Colonic mucosa (tissue), 4 donors: ENCODE measurements around the gene DET1. TPM values are rescaled to one million over a fixed set of nuclear protein-coding genes. Genes with fewer than 3 reads are reported as not detected.

Experiments
- DNase-seq: peaks from one replicate; pipeline ENCODE4 v3.0.0-alpha.2; 2020
- H3K27ac ChIP-seq: fragments of 200-600 bp; one replicate; pipeline ENCODE4 v1.8.0; 2021
- H3K27me3 ChIP-seq: fragments of 200-600 bp; one replicate; pipeline ENCODE4 v1.8.0; 2021
- H3K36me3 ChIP-seq: fragments of 200-600 bp; one replicate; pipeline ENCODE4 v1.8.0; 2021
- H3K4me1 ChIP-seq: fragments of 200-600 bp; one replicate; pipeline ENCODE4 v1.8.0; 2021; ENCODE audit warnings: mild to moderate bottlenecking
- H3K4me3 ChIP-seq: fragments of 200-600 bp; one replicate; pipeline ENCODE4 v1.8.0; 2021
- H3K9ac ChIP-seq, 2 donors: one replicate each; pipeline ENCODE4 v1.7.0; 2013; ENCODE audit warnings: control low read depth in 2 of 2, low read depth in 2 of 2, low read length in 2 of 2
- H3K9me3 ChIP-seq: fragments of 200-600 bp; one replicate; pipeline ENCODE4 v1.8.0; 2021
- intact Hi-C: fragments of 100-400 bp; cut with DNase I; formaldehyde crosslinking; loops from one replicate; pipeline ENCODE4 v1.14.1; 2022
- total RNA-seq, 2 donors: library from RNA; stranded (reverse); fragmentation: NEBNext Ultra II Directional in 1 of 2; extraction: Animal tissue kit (Norgen Biotek cat#: 25700) in 1 of 2; gene quantifications; one replicate each; pipeline ENCODE4 v1.2.1, GENCODE V29; 2021
- TF ChIP-seq, protein P1 (sequence below): fragments of 200-600 bp; IDR thresholded peaks from one replicate; pipeline ENCODE4 v1.8.0; 2022; ENCODE audit warnings: antibody characterized with exemption, mild to moderate bottlenecking
- donor health status: healthy.
- donor health status: DM: no; HTN: no; CAD: no.
- donor health status: DM: no; HTN: no; CAD: no.

DET1 gene
- total RNA-seq, 2 donors from 2014 or later: 4.6 to 4.9 TPM

DNA sequence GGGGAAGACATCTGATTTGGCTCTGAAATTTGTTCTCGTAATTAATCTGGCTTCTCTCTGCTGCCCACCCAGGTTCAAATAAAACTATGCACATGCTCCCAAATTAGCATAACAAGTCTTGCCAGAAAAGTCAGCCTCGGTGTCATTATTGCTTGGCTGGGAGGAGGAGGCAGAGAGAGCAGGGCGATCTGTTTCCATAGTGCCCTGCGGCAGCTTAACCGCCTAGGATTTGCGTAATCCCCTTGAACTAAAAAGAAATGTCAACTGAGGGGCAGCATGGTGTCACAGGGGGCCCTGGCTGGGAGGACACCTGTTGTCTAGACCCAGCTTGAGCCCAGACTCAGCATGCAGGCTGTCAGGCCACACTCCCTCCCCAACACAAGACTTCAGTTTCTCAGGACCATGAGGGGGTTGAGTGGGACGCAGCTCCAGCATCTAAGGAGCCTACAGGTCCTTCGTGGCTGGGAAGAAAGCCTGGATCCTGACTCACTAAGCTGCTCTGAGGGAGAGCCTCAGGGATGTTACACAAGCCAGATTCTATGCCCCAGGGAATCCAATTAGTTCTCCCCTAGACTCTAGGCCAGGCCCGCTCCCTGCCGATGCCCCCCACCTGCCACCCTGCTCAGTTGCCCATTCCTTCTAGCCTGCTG lies 61.7 kb downstream of the DET1 start:
- Histone ChIP-seq H3K27ac (no peak overlapping the region), H3K9ac (no peak overlapping the region), H3K4me1 (no peaks in the 10 kb centered on the region), H3K27me3 (no peaks in the 10 kb centered on the region), H3K9me3 (no peaks in the 10 kb centered on the region), H3K36me3 (no peaks in the 10 kb centered on the region), H3K4me3 (no peak overlapping the region)
- DNase-seq: no peak
- TF ChIP-seq, protein P1, sequence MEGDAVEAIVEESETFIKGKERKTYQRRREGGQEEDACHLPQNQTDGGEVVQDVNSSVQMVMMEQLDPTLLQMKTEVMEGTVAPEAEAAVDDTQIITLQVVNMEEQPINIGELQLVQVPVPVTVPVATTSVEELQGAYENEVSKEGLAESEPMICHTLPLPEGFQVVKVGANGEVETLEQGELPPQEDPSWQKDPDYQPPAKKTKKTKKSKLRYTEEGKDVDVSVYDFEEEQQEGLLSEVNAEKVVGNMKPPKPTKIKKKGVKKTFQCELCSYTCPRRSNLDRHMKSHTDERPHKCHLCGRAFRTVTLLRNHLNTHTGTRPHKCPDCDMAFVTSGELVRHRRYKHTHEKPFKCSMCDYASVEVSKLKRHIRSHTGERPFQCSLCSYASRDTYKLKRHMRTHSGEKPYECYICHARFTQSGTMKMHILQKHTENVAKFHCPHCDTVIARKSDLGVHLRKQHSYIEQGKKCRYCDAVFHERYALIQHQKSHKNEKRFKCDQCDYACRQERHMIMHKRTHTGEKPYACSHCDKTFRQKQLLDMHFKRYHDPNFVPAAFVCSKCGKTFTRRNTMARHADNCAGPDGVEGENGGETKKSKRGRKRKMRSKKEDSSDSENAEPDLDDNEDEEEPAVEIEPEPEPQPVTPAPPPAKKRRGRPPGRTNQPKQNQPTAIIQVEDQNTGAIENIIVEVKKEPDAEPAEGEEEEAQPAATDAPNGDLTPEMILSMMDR: no peak
- intact Hi-C loops: no loop called here

- no peaks in the 10 kb centered on the region for H3K36me3 ChIP-seq
Measured at GRCh38 chr15:88482263-88482662, 64.2 kb downstream of the DET1 start.

DNA sequence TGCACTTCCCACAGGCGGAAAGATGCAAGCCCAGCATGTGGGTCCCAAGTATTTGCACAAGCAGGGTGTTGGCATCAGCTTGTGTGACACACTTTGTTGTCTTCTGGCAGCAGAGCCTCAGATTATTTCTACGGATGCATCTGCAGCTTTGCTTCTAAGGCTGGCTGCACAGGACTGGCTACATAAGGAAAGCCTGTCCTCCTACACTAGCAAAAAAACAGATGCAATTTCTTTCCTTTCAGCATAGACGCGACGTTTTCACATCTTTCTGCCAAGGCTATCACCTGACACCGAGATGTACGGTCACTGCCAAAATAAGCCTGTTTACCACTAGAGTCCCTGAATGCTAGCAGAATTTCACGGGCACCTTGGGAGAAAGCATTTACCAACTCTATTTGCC lies 65.5 kb downstream of the DET1 start:
- H3K36me3 ChIP-seq: no peaks in the 10 kb centered on the region
- no peak for DNase-seq
- no peak overlapping the region for H3K4me3 ChIP-seq
- H3K9ac ChIP-seq: no peak overlapping the region
- H3K9me3 ChIP-seq: no peaks in the 10 kb centered on the region
- no peaks in the 10 kb centered on the region for H3K4me1 ChIP-seq
- no peak overlapping the region for H3K27ac ChIP-seq
- no peaks in the 10 kb centered on the region for H3K27me3 ChIP-seq
- intact Hi-C loops: no loop called here
- TF ChIP-seq, protein P1: no peak

More at GRCh38 chr15:88482263-88482662, 64.2 kb downstream of the DET1 start:
- intact Hi-C loops: no loop called here
- H3K27ac ChIP-seq: no peak overlapping the region
- no peaks in the 10 kb centered on the region for H3K4me1 ChIP-seq
- no peak overlapping the region for H3K4me3 ChIP-seq
- no peaks in the 10 kb centered on the region for H3K9me3 ChIP-seq
- TF ChIP-seq, protein P1: no peak
- no peaks in the 10 kb centered on the region for H3K27me3 ChIP-seq
- DNase-seq: no peak
- H3K9ac ChIP-seq: no peak overlapping the region

DNA sequence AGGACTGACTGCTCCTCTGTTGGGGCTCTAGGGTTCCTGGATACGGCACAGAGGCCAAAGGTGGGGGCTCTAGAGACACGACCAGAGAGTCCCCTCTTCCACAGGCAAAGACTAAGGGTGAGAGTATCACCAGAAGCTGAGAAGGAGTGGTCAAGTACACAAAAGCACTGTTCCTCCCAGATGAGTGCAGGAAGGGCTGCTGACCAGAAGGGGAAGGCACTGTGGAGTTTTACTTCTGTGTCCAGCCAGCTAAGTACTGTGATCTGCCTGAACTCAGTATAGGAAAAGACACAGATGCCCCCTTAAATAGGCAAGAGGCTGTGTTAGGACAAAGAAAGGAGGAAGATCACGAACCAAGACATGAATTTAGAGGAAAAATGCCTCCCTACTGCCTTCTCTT lies 67.3 kb downstream of the DET1 start:
- Histone ChIP-seq H3K9ac (no peak overlapping the region), H3K27ac (no peak overlapping the region), H3K4me3 (no peak overlapping the region), H3K36me3 (no peaks in the 10 kb centered on the region), H3K27me3 (no peaks in the 10 kb centered on the region), H3K4me1 (no peaks in the 10 kb centered on the region), H3K9me3 (no peaks in the 10 kb centered on the region)
- no peak for DNase-seq
- intact Hi-C loops: loop anchor here (5.0 to 10.0 kb wide), 2 partner anchors 133 to 356 kb away; no protein-coding TSS in a partner anchor
- TF ChIP-seq, protein P1: no peak

- H3K27ac ChIP-seq: no peak overlapping the region
- no peaks in the 10 kb centered on the region for H3K4me1 ChIP-seq
- peaks cover 5% of the 10 kb centered on the region for H3K36me3 ChIP-seq
- no peak overlapping the region for H3K9ac ChIP-seq
- DNase-seq: no peak
- H3K27me3 ChIP-seq: no peaks in the 10 kb centered on the region
- no peak overlapping the region for H3K4me3 ChIP-seq
- TF ChIP-seq, protein P1: no peak
- intact Hi-C loops: loop anchor here (5.0 to 10.0 kb wide), 2 partner anchors 134 to 357 kb away; no protein-coding TSS in a partner anchor
- no peaks in the 10 kb centered on the region for H3K9me3 ChIP-seq
Measured at GRCh38 chr15:88477904-88478303, 68.6 kb downstream of the DET1 start.
